Measurements from ENCODE around the gene EIF3B. TPM values are rescaled to one million over a fixed set of nuclear protein-coding genes. Genes with fewer than 3 reads are reported as not detected.

EIF3B gene
- total and polyA plus RNA-seq, 9 of the 15 experiments (the other 6 are each of a cell fraction or from before 2014, with no cell fraction given), result 25.9 to 494 (median 357) TPM

GRCh38 chr7:2307690-2308107 is 46.9 kb upstream of the EIF3B start (continued):
- TF ChIP-seq ZNF444 (CRISPR knock-in tag; IDR thresholded peaks at IDR 0.05) (no peak), ZEB2 (IDR thresholded peaks at IDR 0.05) (0 out of 2 replicates have a peak, but pooled peaks have one; percentile 30), TAF9B (IDR thresholded peaks at IDR 0.05; ENCODE audit: partially characterized antibody) (no peak), MEIS2 (IDR thresholded peaks at IDR 0.05; ENCODE audit: partially characterized antibody) (peak; percentile 6), MED1 (CRISPR knock-in tag; IDR thresholded peaks at IDR 0.05; ENCODE audit: borderline replicate concordance) (no peak), TEAD1 (CRISPR knock-in tag; IDR thresholded peaks at IDR 0.05) (no peak), NRF1 (conservative IDR thresholded peaks at IDR 0.05 in 1 of 2, IDR thresholded peaks at IDR 0.05 in 1 of 2) (no peak), ZNF133 (CRISPR knock-in tag; IDR thresholded peaks at IDR 0.05) (no peak), ZFP36 (IDR thresholded peaks at IDR 0.05; ENCODE audit: low read depth, low read length, partially characterized antibody) (no peak), RB1 (IDR thresholded peaks at IDR 0.05; ENCODE audit: low read depth) (no peak), SP2 (IDR thresholded peaks at IDR 0.05; ENCODE audit: extremely low read depth, low read depth, low read length, poor library complexity, severe bottlenecking) (no peak), TEAD4 (IDR thresholded peaks at IDR 0.05; ENCODE audit: low read length) (0 out of 2 replicates have a peak, but pooled peaks have one; percentile 8), TEAD4 (CRISPR knock-in tag; IDR thresholded peaks at IDR 0.05; ENCODE audit: borderline replicate concordance) (no peak), PKNOX1 (IDR thresholded peaks at IDR 0.05) (no peak), GATA2 (CRISPR knock-in tag; IDR thresholded peaks at IDR 0.05) (no peak), HOMEZ (CRISPR knock-in tag; IDR thresholded peaks at IDR 0.05) (no peak), SMC3 (conservative IDR thresholded peaks at IDR 0.05; ENCODE audit: insufficient read depth, low read depth, low read length) (no peak), NFE2 (IDR thresholded peaks at IDR 0.05; ENCODE audit: low read depth) (no peak), PHF8 (IDR thresholded peaks at IDR 0.05; ENCODE audit: borderline replicate concordance, low read length) (no peak), BMI1 (IDR thresholded peaks at IDR 0.05; ENCODE audit: low read length) (no peak), RAD51 (IDR thresholded peaks at IDR 0.05; ENCODE audit: borderline replicate concordance, low read depth) (no peak), NR4A1 (CRISPR knock-in tag; IDR thresholded peaks at IDR 0.05) (no peak), NR4A1 (tag; IDR thresholded peaks at IDR 0.05) (no peak), SIN3A (IDR thresholded peaks at IDR 0.05; ENCODE audit: borderline replicate concordance in 2 of 2, control insufficient read depth in 1 of 2, low read depth in 2 of 2, low read length in 2 of 2) (no peak), FOXK2 (conservative IDR thresholded peaks at IDR 0.05 in 1 of 2, IDR thresholded peaks at IDR 0.05 in 1 of 2; ENCODE audit: low read depth in 2 of 2) (no peak), TCF3 (CRISPR knock-in tag; IDR thresholded peaks at IDR 0.05) (no peak), NBN (IDR thresholded peaks at IDR 0.05; ENCODE audit: low read depth) (peak; percentile 28; the same call in 1 of the 2 replicates), HMG20B (CRISPR knock-in tag; IDR thresholded peaks at IDR 0.05) (no peak), ZNF143 (CRISPR knock-in tag; IDR thresholded peaks at IDR 0.05) (no peak), KLF16 (IDR thresholded peaks at IDR 0.05) (no peak)

Data from K562 (cell line).